Right cardiac atrium (tissue), 5 donors: ENCODE measurements around the gene DOK6. TPM values are rescaled to one million over a fixed set of nuclear protein-coding genes. Genes with fewer than 3 reads are reported as not detected.

Experiments
- ATAC-seq, 2 donors: fragments of 200-7000 bp; cut with Tn5 transposase; one replicate each; pipeline versions ENCODE4 v1.8.0 to v1.9.1; 2020; ENCODE audit warnings: moderate library complexity in 2 of 2, mild to moderate bottlenecking in 1 of 2
- DNase-seq, 3 donors: peaks; one replicate each; pipeline ENCODE4 v3.0.0-alpha.2; 2020
- H3K27ac ChIP-seq: one replicate; pipeline ENCODE4 v1.5.1; 2013; ENCODE audit warnings: mild to moderate bottlenecking, low read length, control low read depth, moderate library complexity
- H3K27me3 ChIP-seq: one replicate; pipeline ENCODE4 v1.6.1; 2013; ENCODE audit not compliant: control insufficient read depth, insufficient read depth
- H3K4me1 ChIP-seq: one replicate; pipeline ENCODE4 v1.6.1; 2013; ENCODE audit warnings: low read length; ENCODE audit not compliant: control insufficient read depth, insufficient read depth
- H3K4me3 ChIP-seq: one replicate; pipeline ENCODE4 v1.5.1; 2013; ENCODE audit warnings: low read length, control low read depth
- H3K9me3 ChIP-seq: one replicate; pipeline ENCODE4 v1.6.1; 2013; ENCODE audit warnings: low read length; ENCODE audit not compliant: control insufficient read depth
- WGBS: extraction: QIAGEN DNeasy Blood & Tissue Kit; methylation state at CpG from one replicate; pipeline ENCODE4 v1.1.7; 2013; 5-methylcytosine and 5-hydroxymethylcytosine counted together
- intact Hi-C, 4 donors: fragments of 100-400 bp; cut with DNase I; formaldehyde crosslinking; loops; one replicate each; pipeline versions ENCODE4 v1.11.0 to v1.14.0; 2022 to 2023
- polyA plus RNA-seq: library from polyadenylated mRNA; stranded (reverse); fragments of 200-250 nt; gene quantifications from one replicate; pipeline ENCODE4 v1.2.3, GENCODE V29; 2013
- total RNA-seq, 4 donors: library from RNA; stranded (reverse); fragmentation: NEBNext Ultra II Directional; extraction: Animal tissue kit (Norgen Biotek cat#: 25700); gene quantifications; one replicate each; pipeline ENCODE4 v1.2.1, GENCODE V29; 2021
- donor health status: healthy with polysubstance abuse.
- donor health status: DM: no; HTN: yes; CAD: no.
- donor health status: DM: no; HTN: no; CAD: no.
- donor health status: DM: no; HTN: yes; CAD: no; lungs with severe emphysema.
- donor health status: DM: yes; HTN: yes; CAD: no.

The DOK6 gene
- total and polyA plus RNA-seq, 5 donors, result 3.9 to 12.4 (median 8.2) TPM

GRCh38 chr18:69686861-69687260 is 286.2 kb downstream of the DOK6 start:
- 3% methylated on average over 1 of the region's 1 CpG for WGBS
- DNase-seq (no peak), ATAC-seq (no peak)
- H3K9me3 ChIP-seq, result no peaks in the 10 kb centered on the region
- no peaks in the 10 kb centered on the region for H3K27me3 ChIP-seq
- peaks cover 4% of the 10 kb centered on the region for H3K4me1 ChIP-seq
- no peak overlapping the region for H3K27ac ChIP-seq
- intact Hi-C loops, result no loop called here
- H3K4me3 ChIP-seq, result no peak overlapping the region

- 86% methylated on average over 2 of the region's 2 CpGs for WGBS
Measured at GRCh38 chr18:69689121-69689759, 288.6 kb downstream of the DOK6 start.

GRCh38 chr18:69691008-69691760 is 290.5 kb downstream of the DOK6 start:
- no peak overlapping the region for H3K4me3 ChIP-seq
- no peaks in the 10 kb centered on the region for H3K9me3 ChIP-seq
- no peak for DNase-seq
- H3K4me1 ChIP-seq, result peaks cover 2% of the 10 kb centered on the region
- intact Hi-C loops, result no loop called here
- no peak overlapping the region for H3K27ac ChIP-seq
- 99% methylated on average over 5 of the region's 5 CpGs for WGBS
- no peak for ATAC-seq
- H3K27me3 ChIP-seq, result no peaks in the 10 kb centered on the region

More at GRCh38 chr18:69689121-69689759, 288.6 kb downstream of the DOK6 start:
- Histone ChIP-seq H3K4me3 (no peak overlapping the region), H3K27me3 (no peaks in the 10 kb centered on the region), H3K9me3 (no peaks in the 10 kb centered on the region), H3K27ac (no peak overlapping the region), H3K4me1 (peaks cover 4% of the 10 kb centered on the region)
- intact Hi-C loops, result no loop called here
- DNase-seq (no peak), ATAC-seq (no peak)

- intact Hi-C loops, result no loop called here
- H3K9me3 ChIP-seq, result no peaks in the 10 kb centered on the region
- no peak for ATAC-seq
Measured at GRCh38 chr18:69697069-69697468, 296.4 kb downstream of the DOK6 start.

GRCh38 chr18:69697689-69698088 is 297.0 kb downstream of the DOK6 start:
- no peak overlapping the region for H3K4me3 ChIP-seq
- ATAC-seq (no peak), DNase-seq (no peak)
- 84% methylated on average over 3 of the region's 3 CpGs for WGBS
- H3K4me1 ChIP-seq, result no peaks in the 10 kb centered on the region
- no peaks in the 10 kb centered on the region for H3K27me3 ChIP-seq
- no peak overlapping the region for H3K27ac ChIP-seq
- no peaks in the 10 kb centered on the region for H3K9me3 ChIP-seq
- intact Hi-C loops, result no loop called here

More at GRCh38 chr18:69697069-69697468, 296.4 kb downstream of the DOK6 start:
- DNase-seq, result no peak
- H3K4me1 ChIP-seq, result no peaks in the 10 kb centered on the region
- H3K27me3 ChIP-seq, result no peaks in the 10 kb centered on the region
- no peak overlapping the region for H3K4me3 ChIP-seq
- no peak overlapping the region for H3K27ac ChIP-seq

- Histone ChIP-seq H3K9me3 (no peaks in the 10 kb centered on the region), H3K27me3 (no peaks in the 10 kb centered on the region), H3K4me3 (no peak overlapping the region), H3K4me1 (no peaks in the 10 kb centered on the region), H3K27ac (no peak overlapping the region)
- intact Hi-C loops, result no loop called here
- ATAC-seq (no peak), DNase-seq (no peak)
- whole genome bisulfite sequencing, result 93% methylated on average over 2 of the region's 2 CpGs
Measured at GRCh38 chr18:69701305-69701704, 300.6 kb downstream of the DOK6 start.

GRCh38 chr18:69703461-69703860 is 302.8 kb downstream of the DOK6 start:
- intact Hi-C loops, result no loop called here
- Histone ChIP-seq H3K9me3 (no peaks in the 10 kb centered on the region), H3K27ac (no peak overlapping the region), H3K4me1 (no peaks in the 10 kb centered on the region), H3K4me3 (no peak overlapping the region), H3K27me3 (no peaks in the 10 kb centered on the region)
- ATAC-seq (no peak), DNase-seq (no peak)

- no peaks in the 10 kb centered on the region for H3K9me3 ChIP-seq
- intact Hi-C loops, result no loop called here
- DNase-seq (no peak), ATAC-seq (no peak)
- no peak overlapping the region for H3K4me3 ChIP-seq
- 73% methylated on average over 2 of the region's 2 CpGs for WGBS
- no peaks in the 10 kb centered on the region for H3K27me3 ChIP-seq
- H3K27ac ChIP-seq, result no peak overlapping the region
- no peaks in the 10 kb centered on the region for H3K4me1 ChIP-seq
Measured at GRCh38 chr18:69705987-69706386, 305.3 kb downstream of the DOK6 start.

GRCh38 chr18:69708844-69709243 is 308.2 kb downstream of the DOK6 start:
- DNase-seq (no peak), ATAC-seq (no peak)
- Histone ChIP-seq H3K27me3 (no peaks in the 10 kb centered on the region), H3K27ac (no peak overlapping the region), H3K4me1 (no peaks in the 10 kb centered on the region), H3K9me3 (no peaks in the 10 kb centered on the region), H3K4me3 (no peak overlapping the region)
- 86% methylated on average over 7 of the region's 7 CpGs for WGBS
- intact Hi-C loops, result no loop called here

- DNase-seq (no peak), ATAC-seq (no peak)
- Histone ChIP-seq H3K4me1 (no peaks in the 10 kb centered on the region), H3K27ac (no peak overlapping the region), H3K4me3 (no peak overlapping the region), H3K9me3 (no peaks in the 10 kb centered on the region), H3K27me3 (no peaks in the 10 kb centered on the region)
- intact Hi-C loops, result no loop called here
- 68% methylated on average over 7 of the region's 7 CpGs for WGBS
Measured at GRCh38 chr18:69715191-69715795, 314.6 kb downstream of the DOK6 start.

GRCh38 chr18:69717586-69717985 is 316.9 kb downstream of the DOK6 start:
- intact Hi-C loops, result no loop called here
- H3K27ac ChIP-seq, result no peak overlapping the region
- ATAC-seq (no peak), DNase-seq (no peak)
- 94% methylated on average over 2 of the region's 2 CpGs for WGBS
- no peak overlapping the region for H3K4me3 ChIP-seq
- H3K4me1 ChIP-seq, result no peaks in the 10 kb centered on the region
- H3K27me3 ChIP-seq, result no peaks in the 10 kb centered on the region
- no peaks in the 10 kb centered on the region for H3K9me3 ChIP-seq
